HG03520 (cell line): ENCODE results near the gene SLC12A5.
A peak's percentile ranks its signal among the peaks of the same experiment; 100 is the strongest.

ENCODE experiments used
- ATAC-seq: cut with Tn5 transposase; IDR thresholded peaks from one replicate; pipeline ENCODE4 v1.9.1; 2021; ENCODE audit warnings: mild to moderate bottlenecking, moderate library complexity; ENCODE audit not compliant: unreplicated experiment

Gene SLC12A5

DNA sequence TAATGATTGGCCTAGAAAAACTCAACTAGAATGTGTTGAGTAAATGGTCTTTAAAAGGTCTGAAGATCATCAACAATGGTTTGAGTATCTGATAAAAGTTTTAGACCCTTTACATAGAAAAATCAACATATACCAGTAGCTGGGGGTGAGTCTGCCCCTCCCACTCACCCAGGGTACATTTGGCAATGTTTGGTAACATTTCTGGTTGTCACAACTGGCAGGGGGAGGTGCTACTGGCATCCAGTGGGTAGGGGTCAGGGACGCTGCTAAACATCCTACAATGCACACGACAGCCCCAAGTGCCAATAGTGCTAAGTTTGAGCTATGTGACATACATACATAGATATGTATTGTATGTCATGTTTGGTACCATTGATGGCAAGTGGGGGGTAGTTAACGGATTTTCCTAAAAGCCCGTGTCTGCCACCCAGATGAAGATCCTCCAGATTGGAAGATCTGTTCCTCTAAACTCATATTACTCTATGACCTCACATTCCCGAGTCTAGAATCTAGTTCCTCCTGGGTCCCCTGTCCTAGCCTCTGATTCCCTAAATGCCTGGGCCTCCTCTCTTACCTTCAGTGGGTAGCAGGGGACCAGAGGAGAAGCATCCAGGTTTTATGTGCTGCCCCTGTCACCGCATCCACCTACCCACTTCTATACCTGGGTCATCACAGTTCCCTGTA is 22.9 kb upstream of the SLC12A5 start:
- ATAC-seq: no peak

DNA sequence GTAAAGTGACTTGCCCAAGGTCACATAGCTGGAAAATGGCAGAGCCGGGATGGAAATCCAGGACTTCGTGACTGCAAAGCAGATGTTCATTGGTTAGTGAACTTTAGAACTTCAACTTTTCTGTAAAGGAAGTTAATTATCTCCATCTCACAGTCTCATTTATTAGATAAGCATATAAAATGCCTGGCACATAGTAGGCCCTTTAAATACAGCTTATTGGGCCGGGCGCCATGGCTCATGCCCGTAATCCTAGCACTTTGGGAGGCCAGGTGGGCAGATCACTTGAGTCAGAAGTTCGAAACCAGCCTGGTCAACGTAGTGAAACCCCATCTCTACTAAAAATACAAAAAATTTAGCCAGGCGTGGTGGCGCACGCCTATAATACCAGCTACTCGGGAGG is 22.1 kb upstream of the SLC12A5 start:
- no peak for ATAC-seq

DNA sequence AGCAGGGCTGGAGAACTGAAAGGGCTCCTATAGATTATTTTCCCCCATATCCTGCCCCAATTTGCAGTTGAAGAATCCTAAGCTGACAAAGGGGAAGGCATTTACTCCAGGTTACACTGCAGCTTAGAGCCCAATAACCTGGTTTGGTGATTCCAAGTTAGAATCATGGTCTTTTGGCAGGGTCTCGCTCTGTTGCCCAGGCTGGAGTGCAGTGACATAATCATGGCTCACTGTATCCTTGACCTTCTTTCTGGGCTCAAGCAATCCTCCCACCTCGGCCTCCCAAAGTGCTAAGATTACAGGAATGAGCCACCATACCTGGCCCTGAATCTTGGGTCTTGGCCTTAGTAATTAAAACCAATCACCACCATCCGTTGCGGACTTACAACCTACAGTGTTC is 21.3 kb upstream of the SLC12A5 start:
- ATAC-seq: no peak

DNA sequence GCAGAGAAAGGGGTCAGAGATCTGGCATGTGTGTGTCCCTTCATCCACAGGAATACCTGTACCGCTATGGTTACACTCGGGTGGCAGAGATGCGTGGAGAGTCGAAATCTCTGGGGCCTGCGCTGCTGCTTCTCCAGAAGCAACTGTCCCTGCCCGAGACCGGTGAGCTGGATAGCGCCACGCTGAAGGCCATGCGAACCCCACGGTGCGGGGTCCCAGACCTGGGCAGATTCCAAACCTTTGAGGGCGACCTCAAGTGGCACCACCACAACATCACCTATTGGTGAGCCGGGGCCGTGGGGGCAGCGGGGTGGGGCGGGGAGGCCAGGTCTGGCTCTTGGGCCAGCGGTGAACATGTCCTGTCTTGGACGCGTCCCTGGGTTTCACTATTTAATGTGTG is 19.2 kb upstream of the SLC12A5 start:
- ATAC-seq: no peak

DNA sequence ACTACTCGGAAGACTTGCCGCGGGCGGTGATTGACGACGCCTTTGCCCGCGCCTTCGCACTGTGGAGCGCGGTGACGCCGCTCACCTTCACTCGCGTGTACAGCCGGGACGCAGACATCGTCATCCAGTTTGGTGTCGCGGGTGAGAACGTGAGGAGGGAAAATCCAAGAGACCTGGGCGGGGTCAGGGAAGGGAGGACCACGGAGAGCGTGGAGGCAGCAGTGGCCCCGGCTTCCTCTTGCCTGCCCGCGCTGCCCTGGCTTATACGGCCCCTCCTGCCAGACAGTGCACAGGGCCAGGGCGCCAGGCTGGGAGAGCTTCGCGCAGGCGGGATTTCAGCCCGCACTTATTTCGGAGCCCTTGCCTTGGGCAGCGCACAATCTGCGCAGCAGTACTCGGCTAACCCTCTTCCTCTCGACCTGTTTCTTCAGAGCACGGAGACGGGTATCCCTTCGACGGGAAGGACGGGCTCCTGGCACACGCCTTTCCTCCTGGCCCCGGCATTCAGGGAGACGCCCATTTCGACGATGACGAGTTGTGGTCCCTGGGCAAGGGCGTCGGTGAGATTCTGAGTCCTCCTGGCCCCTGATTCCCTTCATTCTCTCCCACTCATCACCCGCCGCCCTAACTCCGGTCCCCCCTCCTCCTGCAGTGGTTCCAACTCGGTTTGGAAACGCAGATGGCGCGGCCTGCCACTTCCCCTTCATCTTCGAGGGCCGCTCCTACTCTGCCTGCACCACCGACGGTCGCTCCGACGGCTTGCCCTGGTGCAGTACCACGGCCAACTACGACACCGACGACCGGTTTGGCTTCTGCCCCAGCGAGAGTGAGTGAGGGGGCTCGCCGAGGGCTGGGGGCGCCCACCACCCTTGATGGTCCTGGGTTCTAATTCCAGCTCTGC is 18.3 kb upstream of the SLC12A5 start:
- ATAC-seq: no peak

DNA sequence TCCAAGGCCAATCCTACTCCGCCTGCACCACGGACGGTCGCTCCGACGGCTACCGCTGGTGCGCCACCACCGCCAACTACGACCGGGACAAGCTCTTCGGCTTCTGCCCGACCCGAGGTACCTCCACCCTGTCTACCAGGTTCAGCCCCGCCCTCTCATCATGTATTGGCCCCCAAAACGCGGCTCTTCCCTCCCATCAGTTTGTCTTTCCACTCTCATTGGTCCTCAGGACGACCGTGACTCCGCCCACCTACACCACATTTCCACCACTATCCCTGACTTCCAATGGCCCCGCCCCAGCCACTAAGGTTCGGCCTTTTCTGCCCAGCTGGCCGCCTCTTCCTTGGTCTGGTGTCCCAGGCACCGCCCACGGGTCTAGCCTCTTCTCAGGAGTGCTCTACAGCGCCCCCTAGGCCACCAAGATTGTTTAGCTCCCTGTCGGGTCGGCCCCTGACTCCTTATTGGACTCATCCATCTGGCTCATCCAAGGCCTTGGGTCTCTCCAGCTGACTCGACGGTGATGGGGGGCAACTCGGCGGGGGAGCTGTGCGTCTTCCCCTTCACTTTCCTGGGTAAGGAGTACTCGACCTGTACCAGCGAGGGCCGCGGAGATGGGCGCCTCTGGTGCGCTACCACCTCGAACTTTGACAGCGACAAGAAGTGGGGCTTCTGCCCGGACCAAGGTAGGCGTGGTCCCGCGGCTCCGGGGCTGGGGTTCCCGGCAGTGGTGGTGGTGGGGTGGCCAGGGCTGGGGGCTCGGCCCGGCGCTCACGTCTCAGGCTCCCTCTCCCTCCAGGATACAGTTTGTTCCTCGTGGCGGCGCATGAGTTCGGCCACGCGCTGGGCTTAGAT is 17.2 kb upstream of the SLC12A5 start:
- ATAC-seq: no peak

DNA sequence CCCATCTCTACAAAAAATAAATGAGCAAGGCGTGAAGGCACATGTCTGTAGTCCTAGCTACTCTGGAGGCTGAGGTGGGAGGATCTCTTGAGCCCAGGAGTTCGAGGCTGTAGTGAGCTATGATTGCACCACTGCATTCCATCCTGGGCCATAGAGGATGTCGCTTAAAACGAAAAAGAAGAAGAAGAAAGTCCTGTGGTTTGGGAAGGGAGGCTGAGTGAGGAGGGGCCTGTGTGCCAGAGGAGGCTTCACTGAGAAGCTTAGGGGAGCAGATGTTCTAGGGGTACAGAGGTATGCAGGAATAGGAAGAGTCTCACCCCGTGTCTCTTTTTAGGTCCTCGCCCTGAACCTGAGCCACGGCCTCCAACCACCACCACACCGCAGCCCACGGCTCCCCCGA is 16.1 kb upstream of the SLC12A5 start:
- no peak for ATAC-seq

DNA sequence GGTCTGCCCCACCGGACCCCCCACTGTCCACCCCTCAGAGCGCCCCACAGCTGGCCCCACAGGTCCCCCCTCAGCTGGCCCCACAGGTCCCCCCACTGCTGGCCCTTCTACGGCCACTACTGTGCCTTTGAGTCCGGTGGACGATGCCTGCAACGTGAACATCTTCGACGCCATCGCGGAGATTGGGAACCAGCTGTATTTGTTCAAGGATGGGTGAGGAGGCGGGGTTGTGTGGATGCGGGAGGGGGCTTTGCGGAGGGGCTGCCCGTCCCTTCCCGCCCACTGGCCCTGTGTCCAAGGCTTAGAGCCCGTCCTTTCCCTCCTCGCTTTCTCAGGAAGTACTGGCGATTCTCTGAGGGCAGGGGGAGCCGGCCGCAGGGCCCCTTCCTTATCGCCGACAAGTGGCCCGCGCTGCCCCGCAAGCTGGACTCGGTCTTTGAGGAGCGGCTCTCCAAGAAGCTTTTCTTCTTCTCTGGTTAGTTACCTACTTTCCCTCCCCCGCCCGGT is 15.6 kb upstream of the SLC12A5 start:
- no peak for ATAC-seq

DNA sequence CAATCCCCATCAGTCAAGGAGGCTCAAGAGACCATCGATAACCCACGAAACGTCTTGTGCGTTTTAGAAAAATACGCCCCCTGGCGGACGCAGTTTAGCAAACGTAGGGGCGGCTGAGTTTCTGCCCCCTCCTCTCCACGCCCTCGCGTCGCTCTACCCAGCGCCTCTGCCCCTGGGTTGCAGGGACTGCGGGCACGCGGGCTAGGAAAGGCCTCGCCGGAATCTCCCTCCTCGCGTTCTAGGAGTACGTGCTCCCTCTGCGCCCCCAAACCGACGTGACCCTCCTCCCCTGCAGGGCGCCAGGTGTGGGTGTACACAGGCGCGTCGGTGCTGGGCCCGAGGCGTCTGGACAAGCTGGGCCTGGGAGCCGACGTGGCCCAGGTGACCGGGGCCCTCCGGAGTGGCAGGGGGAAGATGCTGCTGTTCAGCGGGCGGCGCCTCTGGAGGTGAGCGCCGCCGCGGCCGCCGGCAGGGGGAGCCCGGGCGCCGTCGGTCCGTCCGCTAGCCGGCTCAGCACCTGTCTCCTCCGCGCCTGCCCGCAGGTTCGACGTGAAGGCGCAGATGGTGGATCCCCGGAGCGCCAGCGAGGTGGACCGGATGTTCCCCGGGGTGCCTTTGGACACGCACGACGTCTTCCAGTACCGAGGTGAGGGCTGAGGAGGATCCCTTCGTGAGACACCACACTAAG is 15.0 kb upstream of the SLC12A5 start:
- peak; percentile 59 for ATAC-seq

DNA sequence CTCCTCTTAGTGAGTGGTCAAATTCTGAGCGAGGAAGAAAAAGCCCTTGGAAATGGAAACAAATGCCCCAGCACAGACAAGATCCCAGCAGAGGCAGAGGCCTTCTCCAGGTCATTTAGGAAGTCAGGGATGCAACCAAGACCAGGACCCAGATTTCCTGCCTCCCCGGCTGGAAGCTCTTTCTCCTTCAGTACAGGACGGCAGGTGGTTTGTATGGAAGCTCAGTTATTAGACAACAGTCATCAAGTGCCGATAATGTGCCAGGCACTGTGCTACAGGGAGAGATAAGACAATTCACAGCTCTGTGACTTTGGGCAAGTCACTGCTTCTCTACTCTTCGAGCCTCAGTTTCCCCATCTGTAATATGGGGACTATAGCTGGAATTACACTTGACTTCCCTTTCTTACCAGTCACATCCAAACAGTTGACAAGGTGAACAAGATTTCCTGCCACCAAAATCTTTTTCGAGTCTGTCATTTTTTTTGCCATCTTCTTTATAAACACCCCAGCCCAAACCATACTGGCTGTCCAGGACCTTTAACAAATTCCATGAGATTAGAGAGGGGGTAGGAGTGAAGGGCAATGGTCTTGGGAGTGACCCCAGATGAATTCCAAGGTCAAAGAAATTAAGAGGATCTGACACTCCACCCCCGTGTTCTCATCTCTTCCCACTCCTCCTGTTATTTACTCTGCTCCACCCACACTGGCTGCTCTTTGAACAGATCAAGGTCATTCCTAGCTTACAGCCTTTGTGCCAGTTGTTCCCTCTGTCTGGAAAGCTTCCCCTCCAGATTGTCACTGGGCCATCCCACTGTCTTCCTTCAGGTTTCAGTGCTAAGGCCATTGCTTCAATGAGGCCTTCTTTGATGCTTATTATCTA is 14.3 kb upstream of the SLC12A5 start:
- ATAC-seq: no peak

DNA sequence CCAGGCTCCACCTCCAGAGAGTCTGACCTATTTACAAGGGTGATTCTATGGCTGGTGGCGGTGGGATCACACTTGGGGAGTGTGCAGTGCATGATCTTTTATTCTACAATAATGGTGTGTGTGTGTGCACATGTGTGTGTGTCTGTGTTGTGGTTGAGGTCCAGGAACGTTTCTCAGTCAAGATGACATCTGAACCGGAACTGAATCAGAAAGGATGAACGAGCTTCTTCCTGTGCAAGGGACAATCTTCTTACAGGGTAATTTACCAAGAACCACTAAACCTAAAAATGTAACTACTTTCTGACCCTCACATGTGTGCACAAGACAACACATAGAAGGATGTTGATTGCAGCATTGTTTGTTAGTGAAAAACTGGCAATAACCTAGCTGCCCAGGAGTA is 11.7 kb upstream of the SLC12A5 start:
- no peak for ATAC-seq

DNA sequence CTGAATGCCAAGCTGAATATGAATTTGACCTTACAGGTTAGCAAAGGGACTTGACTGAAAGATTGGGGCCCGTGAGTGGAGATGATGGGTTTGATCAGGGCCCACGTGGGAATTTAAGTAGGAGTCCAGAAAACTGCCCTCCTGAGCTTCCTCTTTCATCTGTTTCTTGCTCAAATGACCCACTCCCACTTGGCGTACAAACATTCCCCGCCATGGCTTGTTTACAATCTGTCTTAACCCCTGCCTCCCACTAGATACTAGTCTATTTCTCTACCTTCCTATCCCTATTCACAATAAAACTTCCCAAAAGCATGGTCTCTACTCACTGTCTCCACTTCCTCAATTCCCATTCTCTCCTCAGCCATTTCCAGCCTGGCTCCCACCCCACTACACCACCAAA is 10.9 kb upstream of the SLC12A5 start:
- ATAC-seq: no peak

DNA sequence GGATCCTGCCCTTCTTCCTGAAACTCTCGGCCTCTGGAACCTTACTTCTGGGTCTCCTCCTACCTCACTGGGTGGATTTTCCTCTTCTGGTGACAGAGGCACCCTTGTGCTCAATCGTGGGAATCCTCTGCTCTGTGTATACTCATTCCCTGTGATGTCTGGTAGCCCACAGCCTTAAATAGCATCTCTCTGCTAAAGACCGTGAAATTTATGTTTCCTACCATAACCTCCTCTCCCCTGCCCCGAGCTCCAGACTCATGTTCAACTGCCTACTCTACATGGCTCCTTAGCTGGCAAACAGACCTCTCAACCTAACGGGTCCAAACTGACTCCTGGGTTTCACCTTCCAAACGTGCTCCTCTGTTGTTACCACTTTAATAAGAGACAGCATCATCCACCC is 10.4 kb upstream of the SLC12A5 start:
- ATAC-seq: no peak

DNA sequence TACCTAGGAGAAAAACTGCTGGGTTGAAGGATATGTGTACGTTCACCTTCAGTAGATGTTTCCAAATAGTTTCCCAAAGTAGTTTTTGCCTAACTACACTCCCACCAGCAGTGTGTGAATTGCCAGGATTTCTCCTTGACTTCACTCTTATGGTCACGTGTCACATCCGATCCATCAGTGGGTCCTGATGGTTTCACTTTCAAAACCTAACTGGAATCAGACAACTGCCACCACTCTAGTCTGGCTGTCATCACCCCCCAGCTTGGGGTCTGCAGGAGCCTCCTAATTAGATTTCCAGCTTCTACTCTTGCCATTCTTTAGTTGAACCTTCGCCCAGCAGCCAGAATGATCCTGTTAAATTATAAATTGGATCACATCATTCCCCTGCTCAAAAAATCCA is 8.5 kb upstream of the SLC12A5 start:
- no peak for ATAC-seq

DNA sequence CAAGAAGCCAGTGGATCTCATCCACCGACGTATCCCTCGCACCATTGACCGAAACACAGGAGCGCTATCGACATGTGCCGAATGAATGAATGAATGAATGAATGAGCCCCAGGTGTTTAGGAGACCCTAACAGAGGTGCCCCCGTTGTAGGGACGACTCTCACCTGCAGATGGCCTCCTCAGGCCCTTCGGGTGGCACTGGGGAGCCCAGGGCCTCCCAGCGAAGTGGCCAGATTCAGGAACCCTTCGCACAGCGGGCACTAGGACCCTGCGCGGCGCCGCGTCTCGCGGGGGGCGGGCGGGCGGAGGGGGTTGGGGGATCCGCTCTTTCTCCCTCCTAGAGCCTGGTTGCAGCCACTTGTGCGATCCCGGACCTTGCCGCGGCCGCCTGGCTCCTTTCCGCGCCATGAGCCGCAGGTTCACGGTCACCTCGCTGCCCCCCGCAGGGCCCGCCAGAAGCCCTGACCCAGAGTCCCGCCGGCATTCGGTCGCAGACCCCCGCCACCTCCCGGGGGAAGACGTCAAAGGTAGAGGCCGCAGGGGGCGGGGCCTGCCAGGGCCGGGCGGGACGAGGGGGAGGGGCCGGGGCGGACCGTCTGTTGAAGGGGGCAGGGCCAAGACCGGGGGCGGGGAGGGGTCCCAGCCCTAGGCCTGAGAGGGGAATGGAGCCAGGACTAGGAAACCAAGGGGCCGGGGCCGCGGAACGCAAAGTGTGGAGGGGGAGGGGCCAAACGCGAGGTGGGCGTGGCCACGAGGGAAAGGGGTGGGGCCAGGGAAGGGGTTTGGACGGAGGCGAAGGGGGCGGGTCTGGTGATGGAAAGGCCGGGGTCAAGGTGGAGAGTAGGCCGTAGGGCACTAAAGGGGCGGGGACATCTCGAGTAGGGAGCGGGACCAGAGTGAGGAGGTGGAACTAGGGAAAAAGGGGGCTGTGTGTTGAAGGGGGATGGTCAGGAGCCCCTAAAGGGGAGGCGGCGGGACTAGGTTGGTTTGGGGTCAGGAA is 7.4 kb upstream of the SLC12A5 start:
- no peak for ATAC-seq

DNA sequence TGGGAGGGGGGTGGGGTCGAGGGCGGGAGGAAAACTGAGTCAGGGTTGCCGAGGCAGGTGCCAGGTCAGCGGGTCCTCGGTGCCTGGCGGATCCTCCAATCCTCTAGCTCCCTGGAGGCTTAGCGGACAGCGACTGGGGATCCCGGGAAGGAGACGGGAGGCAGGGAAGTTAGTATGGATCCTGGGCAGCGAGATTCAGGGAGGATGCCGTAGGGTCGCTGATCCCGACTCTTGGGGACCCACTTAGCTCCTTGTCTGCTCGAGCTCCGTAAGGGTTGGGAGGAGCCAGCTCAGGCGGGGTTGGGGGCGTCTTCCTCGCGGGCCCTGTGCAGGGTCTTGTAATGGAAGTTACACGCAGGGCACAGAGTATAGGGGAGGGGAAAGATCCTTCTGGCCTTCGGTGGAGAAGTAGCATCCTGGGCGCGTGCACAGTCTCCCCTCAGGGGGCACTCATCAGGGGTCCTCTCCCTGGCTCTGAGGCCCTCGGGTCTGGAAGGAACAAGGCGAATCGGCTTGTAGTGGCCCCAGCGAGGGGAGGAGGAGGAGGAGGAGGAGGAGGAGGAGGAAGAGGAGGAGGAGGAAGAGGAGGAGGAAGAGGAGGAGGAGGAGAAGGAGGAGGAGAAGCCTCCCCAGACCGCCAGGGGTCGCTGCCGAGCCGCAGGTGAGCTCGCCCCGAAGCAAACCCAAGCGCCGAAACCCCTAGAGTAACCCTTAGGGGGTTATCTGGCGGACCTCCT is 6.4 kb upstream of the SLC12A5 start:
- no peak for ATAC-seq

DNA sequence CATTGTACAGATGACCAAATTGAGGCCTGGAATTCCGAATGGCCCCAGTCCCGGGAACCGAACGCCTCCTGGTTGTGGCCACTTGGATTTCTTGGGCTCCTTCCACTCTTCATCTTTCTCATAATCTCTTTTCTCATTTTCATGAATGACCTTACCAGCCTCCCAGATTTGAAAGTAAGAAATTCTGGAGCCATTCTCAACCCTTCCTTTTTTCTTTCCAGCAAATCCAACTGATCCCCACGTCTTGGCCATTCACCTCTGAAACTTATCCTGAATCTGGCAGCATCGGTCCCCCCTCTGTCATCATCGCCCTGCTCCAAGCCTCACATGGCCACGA is 5.9 kb upstream of the SLC12A5 start:
- ATAC-seq: no peak

DNA sequence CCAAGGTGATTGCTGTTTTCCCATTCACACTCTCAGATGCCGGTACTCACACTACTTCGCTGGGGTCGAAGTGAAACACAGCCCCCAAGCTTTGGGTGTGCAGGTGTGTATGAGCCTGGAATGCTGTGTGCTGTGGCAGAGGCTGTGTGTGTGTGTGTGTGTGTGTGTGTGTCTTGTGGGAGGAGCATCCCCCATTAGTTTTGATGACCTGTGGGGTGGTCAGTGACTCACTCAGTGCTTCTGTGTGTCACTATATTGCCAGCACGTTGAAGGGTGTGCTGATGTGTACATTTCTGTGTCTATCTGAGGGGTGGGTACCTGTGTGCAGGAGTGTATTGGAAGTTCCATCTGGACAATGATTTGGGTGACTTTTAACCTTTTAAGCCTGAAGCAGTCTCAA is 5.0 kb upstream of the SLC12A5 start:
- ATAC-seq: no peak
